Ishikawa (cell line): ENCODE results near the gene TXK.

Experiments used
- CEBPB ChIP-seq: IDR thresholded peaks from 2 replicates; pipeline ENCODE4 v1.6.1; 2012
- CREB1 ChIP-seq: IDR thresholded peaks from 2 replicates; pipeline ENCODE4 v1.6.1; 2012; ENCODE audit warnings: low read depth
- EGR1 ChIP-seq: IDR thresholded peaks from 2 replicates; pipeline ENCODE4 v1.6.1; 2012
- EP300 ChIP-seq: IDR thresholded peaks from 2 replicates; pipeline ENCODE4 v1.6.1; 2012; ENCODE audit warnings: borderline replicate concordance
- FOXM1 ChIP-seq: IDR thresholded peaks from 2 replicates; pipeline ENCODE4 v1.6.1; 2012; ENCODE audit warnings: low read depth, borderline replicate concordance
- NFIC ChIP-seq: IDR thresholded peaks from 2 replicates; pipeline ENCODE4 v1.6.1; 2012
- RAD21 ChIP-seq: IDR thresholded peaks from 2 replicates; pipeline ENCODE4 v1.6.1; 2012; ENCODE audit warnings: low read depth
- REST ChIP-seq: IDR thresholded peaks from 2 replicates; pipeline ENCODE4 v1.6.1; 2012; ENCODE audit warnings: low read depth, mild to moderate bottlenecking
- TAF1 ChIP-seq: IDR thresholded peaks from 2 replicates; pipeline ENCODE4 v1.6.1; 2012; ENCODE audit warnings: low read depth, mild to moderate bottlenecking
- TCF12 ChIP-seq: IDR thresholded peaks from 2 replicates; pipeline ENCODE4 v1.6.1; 2012; ENCODE audit warnings: low read depth
- TEAD4 ChIP-seq: IDR thresholded peaks from 2 replicates; pipeline ENCODE4 v1.6.1; 2012
- USF1 ChIP-seq: IDR thresholded peaks from 2 replicates; pipeline ENCODE4 v1.6.1; 2012
- YY1 ChIP-seq: IDR thresholded peaks from 2 replicates; pipeline ENCODE4 v1.6.1; 2012; ENCODE audit warnings: low read depth
- ZBTB7A ChIP-seq: IDR thresholded peaks from 2 replicates; pipeline ENCODE4 v1.6.1; 2012; ENCODE audit warnings: low read depth
- TF ChIP-seq, protein P1 (sequence below): IDR thresholded peaks from 2 replicates; pipeline ENCODE4 v1.6.1; 2012

The TXK gene

GRCh38 chr4:48047421-48047844, 86.6 kb downstream of the TXK start:
- TF ChIP-seq NFIC (no peak), FOXM1 (no peak), RAD21 (no peak), CREB1 (no peak), EP300 (no peak), USF1 (no peak), CEBPB (no peak), ZBTB7A (no peak), TEAD4 (no peak), EGR1 (no peak), TCF12 (no peak), TAF1 (no peak), YY1 (no peak), REST (no peak)
- TF ChIP-seq, protein P1, sequence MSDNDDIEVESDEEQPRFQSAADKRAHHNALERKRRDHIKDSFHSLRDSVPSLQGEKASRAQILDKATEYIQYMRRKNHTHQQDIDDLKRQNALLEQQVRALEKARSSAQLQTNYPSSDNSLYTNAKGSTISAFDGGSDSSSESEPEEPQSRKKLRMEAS, result no peak

- no peak for TF ChIP-seq TAF1
- no peak for TF ChIP-seq EGR1
- no peak for TF ChIP-seq TCF12
- TF ChIP-seq CEBPB, result no peak
- TF ChIP-seq EP300, result no peak
- no peak for TF ChIP-seq TEAD4
- TF ChIP-seq RAD21, result no peak
- no peak for TF ChIP-seq YY1
- no peak for TF ChIP-seq REST
- TF ChIP-seq USF1, result no peak
- no peak for TF ChIP-seq CREB1
Observed at GRCh38 chr4:48046059-48046458, 88.0 kb downstream of the TXK start.

GRCh38 chr4:48044298-48044697, 89.8 kb downstream of the TXK start:
- TF ChIP-seq YY1 (no peak), ZBTB7A (no peak), CREB1 (no peak), EP300 (no peak)
- TF ChIP-seq, protein P1, result no peak

- no peak for TF ChIP-seq EGR1
- TF ChIP-seq REST, result no peak
- no peak for TF ChIP-seq TAF1
- no peak for TF ChIP-seq USF1
- TF ChIP-seq, protein P1, result no peak
- no peak for TF ChIP-seq EP300
- no peak for TF ChIP-seq YY1
- TF ChIP-seq ZBTB7A, result no peak
- no peak for TF ChIP-seq CREB1
- TF ChIP-seq TEAD4, result no peak
Observed at GRCh38 chr4:48043504-48043903, 90.5 kb downstream of the TXK start.

- no peak for TF ChIP-seq USF1
- no peak for TF ChIP-seq RAD21
- TF ChIP-seq TAF1, result no peak
- TF ChIP-seq REST, result no peak
- TF ChIP-seq EP300, result no peak
- TF ChIP-seq NFIC, result no peak
- TF ChIP-seq TEAD4, result no peak
- no peak for TF ChIP-seq ZBTB7A
Observed at GRCh38 chr4:48042979-48043461, 91.0 kb downstream of the TXK start.
